MM.1S (cell line): ENCODE measurements around the gene ITGAV.
"Not testable (repeated sequence)": the region's sequence is repeated elsewhere in the genome, so short reads cannot be mapped to it uniquely, and the experiment has no call there.

ENCODE experiments used
- DNase-seq: peaks from one replicate; pipeline ENCODE4 v3.0.0-alpha.2; 2015
- H2AFZ ChIP-seq: fragments of 300-600 bp; sonication (generic); 2 replicates; pipeline ENCODE4 v1.6.0; 2016; ENCODE audit warnings: antibody characterized with exemption, low read length
- H3F3A ChIP-seq: fragments of 300-600 bp; sonication (generic); 2 replicates; pipeline ENCODE4 v1.6.1; 2016; ENCODE audit warnings: mild to moderate bottlenecking, antibody characterized with exemption, low read length, moderate library complexity, mixed read lengths; ENCODE audit not compliant: insufficient read depth
- H3K27ac ChIP-seq: fragments of 300-600 bp; sonication (generic); 2 replicates; pipeline ENCODE4 v1.5.1; 2016; ENCODE audit warnings: mild to moderate bottlenecking, low read length
- H3K27me3 ChIP-seq: fragments of 300-600 bp; sonication (generic); replicated peaks from 2 replicates; pipeline ENCODE4 v1.6.0; 2016; ENCODE audit warnings: low read length; ENCODE audit not compliant: insufficient read depth
- H3K36me3 ChIP-seq: fragments of 300-600 bp; sonication (generic); replicated peaks from 2 replicates; pipeline ENCODE4 v1.6.1; 2016; ENCODE audit warnings: mild to moderate bottlenecking, low read length, mixed read lengths; ENCODE audit not compliant: insufficient read depth
- H3K4me1 ChIP-seq: fragments of 300-600 bp; sonication (generic); 2 replicates; pipeline ENCODE4 v1.6.1; 2016; ENCODE audit warnings: low read length, mixed read lengths
- H3K4me2 ChIP-seq: fragments of 300-600 bp; sonication (generic); 2 replicates; pipeline ENCODE4 v1.6.0; 2016; ENCODE audit warnings: low read depth, low read length
- H3K4me3 ChIP-seq: fragments of 300-600 bp; sonication (generic); 2 replicates; pipeline ENCODE4 v1.5.1; 2016; ENCODE audit warnings: low read length, mixed read lengths
- H3K79me2 ChIP-seq: fragments of 300-600 bp; sonication (generic); 2 replicates; pipeline ENCODE4 v1.6.1; 2016; ENCODE audit warnings: mixed run types, low read length, mixed read lengths
- H3K9ac ChIP-seq: fragments of 300-600 bp; sonication (generic); 2 replicates; pipeline ENCODE4 v1.6.1; 2016; ENCODE audit warnings: low read length, mixed read lengths
- H3K9me2 ChIP-seq: fragments of 300-600 bp; sonication (generic); replicated peaks from 2 replicates; pipeline ENCODE4 v1.6.1; 2016; ENCODE audit warnings: mild to moderate bottlenecking, low read length, mixed read lengths; ENCODE audit not compliant: insufficient read depth
- H3K9me3 ChIP-seq: fragments of 300-600 bp; sonication (generic); replicated peaks from 2 replicates; pipeline ENCODE4 v1.6.1; 2016; ENCODE audit warnings: mild to moderate bottlenecking, low read length, mixed read lengths; ENCODE audit not compliant: insufficient read depth
- H4K20me1 ChIP-seq: fragments of 300-600 bp; sonication (generic); 2 replicates; pipeline ENCODE4 v1.6.1; 2016; ENCODE audit warnings: mild to moderate bottlenecking, low read length, moderate library complexity, mixed read lengths; ENCODE audit not compliant: insufficient read depth
- EZH2 ChIP-seq: fragments of 300-600 bp; sonication (generic); optimal IDR thresholded peaks from 2 replicates; pipeline ENCODE3; 2017; ENCODE audit warnings: low read depth, mild to moderate bottlenecking, antibody characterized with exemption, low read length, mixed read lengths
- EZH2phosphoT487 ChIP-seq: fragments of 300-600 bp; sonication (generic); IDR thresholded peaks from 2 replicates; pipeline ENCODE4 v1.6.1; 2018; ENCODE audit warnings: antibody characterized with exemption, low read length
- TF ChIP-seq, protein P1 (sequence below): fragments of 300-600 bp; sonication (generic); IDR thresholded peaks from 2 replicates; pipeline ENCODE4 v1.5.1; 2016; ENCODE audit warnings: antibody characterized with exemption, low read length, mixed read lengths

Gene ITGAV

DNA sequence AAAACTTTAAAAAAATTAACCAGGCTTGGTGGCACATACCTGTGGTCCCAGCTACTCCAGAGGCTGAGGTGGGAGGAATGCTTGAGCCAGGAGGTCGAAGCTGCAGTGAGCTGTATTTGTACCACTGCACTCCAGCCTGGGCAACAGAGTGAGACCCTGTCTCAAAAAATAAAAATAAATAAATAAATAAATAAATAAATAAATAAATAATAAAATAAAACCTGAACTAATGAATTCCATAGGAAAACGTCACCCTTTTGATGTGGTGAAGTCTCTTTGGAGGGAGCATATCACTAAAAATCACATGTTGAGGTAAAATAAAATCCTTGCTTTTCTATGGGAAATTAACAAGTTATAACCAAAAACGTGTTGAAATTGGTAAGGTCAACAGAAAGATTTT is 29.6 kb upstream of the ITGAV start:
- TF ChIP-seq EZH2, result no peak
- TF ChIP-seq, protein P1, sequence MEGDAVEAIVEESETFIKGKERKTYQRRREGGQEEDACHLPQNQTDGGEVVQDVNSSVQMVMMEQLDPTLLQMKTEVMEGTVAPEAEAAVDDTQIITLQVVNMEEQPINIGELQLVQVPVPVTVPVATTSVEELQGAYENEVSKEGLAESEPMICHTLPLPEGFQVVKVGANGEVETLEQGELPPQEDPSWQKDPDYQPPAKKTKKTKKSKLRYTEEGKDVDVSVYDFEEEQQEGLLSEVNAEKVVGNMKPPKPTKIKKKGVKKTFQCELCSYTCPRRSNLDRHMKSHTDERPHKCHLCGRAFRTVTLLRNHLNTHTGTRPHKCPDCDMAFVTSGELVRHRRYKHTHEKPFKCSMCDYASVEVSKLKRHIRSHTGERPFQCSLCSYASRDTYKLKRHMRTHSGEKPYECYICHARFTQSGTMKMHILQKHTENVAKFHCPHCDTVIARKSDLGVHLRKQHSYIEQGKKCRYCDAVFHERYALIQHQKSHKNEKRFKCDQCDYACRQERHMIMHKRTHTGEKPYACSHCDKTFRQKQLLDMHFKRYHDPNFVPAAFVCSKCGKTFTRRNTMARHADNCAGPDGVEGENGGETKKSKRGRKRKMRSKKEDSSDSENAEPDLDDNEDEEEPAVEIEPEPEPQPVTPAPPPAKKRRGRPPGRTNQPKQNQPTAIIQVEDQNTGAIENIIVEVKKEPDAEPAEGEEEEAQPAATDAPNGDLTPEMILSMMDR, result no peak
- no peak for TF ChIP-seq EZH2phosphoT487
- no peaks in the 10 kb centered on the region for H3F3A ChIP-seq
- no peak overlapping the region for H3K27ac ChIP-seq
- H2AFZ ChIP-seq, result no peak overlapping the region
- H3K9me3 ChIP-seq, result no peaks in the 10 kb centered on the region
- H3K27me3 ChIP-seq, result no peaks in the 10 kb centered on the region
- H4K20me1 ChIP-seq, result no peaks in the 10 kb centered on the region
- no peaks in the 10 kb centered on the region for H3K36me3 ChIP-seq
- H3K79me2 ChIP-seq, result no peaks in the 10 kb centered on the region
- H3K9ac ChIP-seq, result no peak overlapping the region
- H3K4me2 ChIP-seq, result no peak overlapping the region
- H3K4me3 ChIP-seq, result no peak overlapping the region
- H3K4me1 ChIP-seq, result no peaks in the 10 kb centered on the region
- no peak for DNase-seq
- no peaks in the 10 kb centered on the region for H3K9me2 ChIP-seq

DNA sequence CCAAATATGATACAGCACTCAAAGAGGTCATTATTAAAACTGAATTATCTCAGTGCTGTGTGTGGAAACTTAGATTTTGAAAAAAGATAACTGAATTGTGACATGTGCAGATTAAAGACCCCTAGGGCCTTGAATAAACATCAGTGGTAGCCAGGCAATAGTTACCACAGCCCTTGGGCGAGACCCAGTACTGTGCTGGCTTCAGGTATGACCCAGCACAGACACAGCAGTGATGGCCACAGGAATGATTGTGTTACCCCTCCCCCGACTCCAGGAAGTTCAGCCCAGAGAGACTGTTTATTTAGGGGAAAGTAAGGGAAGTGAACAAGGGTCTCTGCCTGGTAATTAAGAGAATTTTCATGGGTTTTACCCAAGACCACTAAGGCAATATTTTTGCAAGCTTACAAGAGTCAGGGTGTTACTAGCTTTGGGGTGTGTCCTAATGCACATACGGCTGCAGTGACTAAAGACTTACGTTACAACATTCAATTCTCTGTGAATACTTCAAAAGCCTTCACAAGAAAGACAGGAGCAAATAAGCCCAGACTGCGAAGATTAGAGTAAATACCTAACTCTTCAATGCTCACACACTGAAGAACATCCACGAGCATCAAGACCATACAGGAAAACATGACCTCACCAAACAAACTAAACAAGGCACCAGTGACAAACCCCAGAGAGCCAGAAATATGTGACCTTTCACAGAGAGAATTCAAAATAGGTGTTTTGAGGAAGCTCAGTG is 28.2 kb upstream of the ITGAV start:
- Histone ChIP-seq H3K36me3 (no peaks in the 10 kb centered on the region), H3K27me3 (no peaks in the 10 kb centered on the region), H3K79me2 (no peaks in the 10 kb centered on the region), H3F3A (no peaks in the 10 kb centered on the region), H3K9me3 (no peaks in the 10 kb centered on the region), H4K20me1 (no peaks in the 10 kb centered on the region), H3K9ac (no peak overlapping the region), H3K4me3 (no peak overlapping the region), H3K9me2 (no peaks in the 10 kb centered on the region), H3K27ac (no peak overlapping the region), H2AFZ (no peak overlapping the region), H3K4me1 (no peaks in the 10 kb centered on the region), H3K4me2 (no peak overlapping the region)
- TF ChIP-seq, protein P1, result no peak
- DNase-seq, result no peak

GRCh38 chr2:186562209-186562578 is 27.7 kb upstream of the ITGAV start:
- TF ChIP-seq, protein P1, result no peak
- TF ChIP-seq EZH2 (no peak), EZH2phosphoT487 (no peak)
- H3K9me3 ChIP-seq, result no peaks in the 10 kb centered on the region

DNA sequence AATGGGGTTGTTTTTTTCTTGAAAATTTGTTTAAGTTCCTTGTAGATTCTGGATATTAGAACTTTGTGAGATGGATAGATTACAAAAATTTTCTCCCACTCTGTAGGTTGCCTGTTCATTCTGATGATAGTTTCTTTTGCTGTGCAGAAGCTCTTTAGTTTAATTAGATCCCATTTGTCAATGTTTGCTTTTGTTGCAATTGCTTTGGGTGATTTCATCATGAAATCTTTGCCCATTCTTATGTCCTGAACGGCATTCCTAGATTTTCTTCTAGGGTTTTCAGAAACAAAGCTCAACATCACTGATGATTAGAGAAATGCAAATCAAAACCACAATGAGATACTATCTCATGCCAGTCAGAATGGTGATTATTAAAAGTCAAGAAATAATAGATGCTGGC is 21.3 kb upstream of the ITGAV start:
- H3K9me2 ChIP-seq, H3K9ac ChIP-seq, H3K4me1 ChIP-seq, H3K27ac ChIP-seq, H3K36me3 ChIP-seq, H3K27me3 ChIP-seq, H3K4me3 ChIP-seq, H3F3A ChIP-seq, H3K79me2 ChIP-seq, H4K20me1 ChIP-seq, DNase-seq, H3K4me2 ChIP-seq, H2AFZ ChIP-seq, H3K9me3 ChIP-seq: not testable (repeated sequence)

More at GRCh38 chr2:186562209-186562578, 27.7 kb upstream of the ITGAV start:
- no peaks in the 10 kb centered on the region for H3K27me3 ChIP-seq
- H3K27ac ChIP-seq, result no peak overlapping the region
- no peaks in the 10 kb centered on the region for H3K9me2 ChIP-seq
- H3K4me3 ChIP-seq, result no peak overlapping the region
- no peaks in the 10 kb centered on the region for H3K36me3 ChIP-seq
- H3K9ac ChIP-seq, result no peak overlapping the region
- no peaks in the 10 kb centered on the region for H3F3A ChIP-seq
- no peak overlapping the region for H2AFZ ChIP-seq
- no peak overlapping the region for H3K4me2 ChIP-seq
- H3K4me1 ChIP-seq, result no peaks in the 10 kb centered on the region
- H3K79me2 ChIP-seq, result no peaks in the 10 kb centered on the region
- H4K20me1 ChIP-seq, result no peaks in the 10 kb centered on the region
- no peak for DNase-seq

DNA sequence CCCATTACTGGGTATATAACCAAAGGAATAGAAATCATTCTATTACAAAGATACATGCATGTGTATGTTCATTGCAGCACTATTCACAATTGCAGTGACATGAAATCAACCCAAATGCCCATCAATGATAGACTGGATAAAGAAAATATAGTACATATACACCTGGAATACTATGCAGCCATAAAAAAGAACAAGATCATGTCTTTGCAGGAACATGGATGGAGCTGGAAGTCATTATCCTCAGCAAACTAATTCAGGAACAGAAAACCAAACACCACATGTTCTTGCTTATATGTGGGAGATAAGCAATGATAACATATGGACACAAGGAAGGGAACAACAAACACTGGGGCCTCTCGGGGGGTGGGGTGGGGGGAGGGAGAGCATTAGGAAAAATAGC is 20.7 kb upstream of the ITGAV start:
- DNase-seq, H3K9ac ChIP-seq, H3F3A ChIP-seq, H3K4me3 ChIP-seq, H3K36me3 ChIP-seq, H3K4me1 ChIP-seq, H2AFZ ChIP-seq, H3K79me2 ChIP-seq, H3K27ac ChIP-seq, H4K20me1 ChIP-seq, H3K9me3 ChIP-seq, H3K27me3 ChIP-seq, H3K9me2 ChIP-seq, H3K4me2 ChIP-seq: not testable (repeated sequence)
